ENCODE measurements around the gene TRPM2.

TRPM2 gene

DNA sequence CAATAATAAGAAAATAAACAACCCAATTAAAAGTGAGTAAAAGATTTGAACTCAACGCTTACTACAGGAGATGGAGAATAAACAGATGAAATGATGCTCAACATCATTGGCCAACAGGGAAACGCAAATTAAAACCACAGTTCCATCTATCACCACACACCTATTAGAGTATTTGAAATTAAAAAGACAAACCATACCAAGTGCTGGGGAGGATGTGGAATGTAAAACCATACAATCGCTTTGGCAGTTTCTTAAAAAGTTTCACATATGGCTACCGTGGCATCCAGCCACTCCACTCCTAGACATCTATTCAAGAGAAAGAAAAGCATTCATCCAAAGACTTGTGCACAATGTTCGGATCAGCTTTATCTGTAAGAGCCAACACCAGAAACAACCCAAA lies 100.6 kb downstream of the TRPM2 start:
- H3K9ac ChIP-seq (ENCODE audit: low read length) = no peak overlapping the region
- TF ChIP-seq, protein P1, sequence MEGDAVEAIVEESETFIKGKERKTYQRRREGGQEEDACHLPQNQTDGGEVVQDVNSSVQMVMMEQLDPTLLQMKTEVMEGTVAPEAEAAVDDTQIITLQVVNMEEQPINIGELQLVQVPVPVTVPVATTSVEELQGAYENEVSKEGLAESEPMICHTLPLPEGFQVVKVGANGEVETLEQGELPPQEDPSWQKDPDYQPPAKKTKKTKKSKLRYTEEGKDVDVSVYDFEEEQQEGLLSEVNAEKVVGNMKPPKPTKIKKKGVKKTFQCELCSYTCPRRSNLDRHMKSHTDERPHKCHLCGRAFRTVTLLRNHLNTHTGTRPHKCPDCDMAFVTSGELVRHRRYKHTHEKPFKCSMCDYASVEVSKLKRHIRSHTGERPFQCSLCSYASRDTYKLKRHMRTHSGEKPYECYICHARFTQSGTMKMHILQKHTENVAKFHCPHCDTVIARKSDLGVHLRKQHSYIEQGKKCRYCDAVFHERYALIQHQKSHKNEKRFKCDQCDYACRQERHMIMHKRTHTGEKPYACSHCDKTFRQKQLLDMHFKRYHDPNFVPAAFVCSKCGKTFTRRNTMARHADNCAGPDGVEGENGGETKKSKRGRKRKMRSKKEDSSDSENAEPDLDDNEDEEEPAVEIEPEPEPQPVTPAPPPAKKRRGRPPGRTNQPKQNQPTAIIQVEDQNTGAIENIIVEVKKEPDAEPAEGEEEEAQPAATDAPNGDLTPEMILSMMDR (IDR thresholded peaks at IDR 0.05; ENCODE audit: low read depth, low read length) = no peak
- TF ChIP-seq EZH2phosphoT487 (IDR thresholded peaks at IDR 0.05; ENCODE audit: low read depth) = no peak
- no peaks in the 10 kb centered on the region; the same call in 1 of the 2 replicates for H3K27me3 ChIP-seq (ENCODE audit: low read depth, low read length)
- no peaks in the 10 kb centered on the region for H4K20me1 ChIP-seq (ENCODE audit: insufficient read depth, low read length)
- no peak overlapping the region for H3K4me3 ChIP-seq (ENCODE audit: low read length)
- H3K4me1 ChIP-seq (ENCODE audit: low read length) = no peaks in the 10 kb centered on the region
- no peak overlapping the region for H2AFZ ChIP-seq (ENCODE audit: low read depth, low read length)
- H3K27ac ChIP-seq (ENCODE audit: low read length) = no peak overlapping the region
- no peaks in the 10 kb centered on the region for H3K79me2 ChIP-seq (ENCODE audit: low read length)
- no peak overlapping the region for H3K4me2 ChIP-seq (ENCODE audit: low read length)
- no peaks in the 10 kb centered on the region for H3K36me3 ChIP-seq (replicated peaks; ENCODE audit: low read depth, low read length)
- H3K9me3 ChIP-seq (ENCODE audit: insufficient read depth, low read length) = peaks cover 3% of the 10 kb centered on the region; the same call in 1 of the 2 replicates

GRCh38 chr21:44454747-44455523 lies 101.5 kb downstream of the TRPM2 start, which contains the start of gene LRRC3:
LRRC3 (plus strand) TSS chr21:44455510; CDS start chr21:44456645, 1,135 bp downstream.
- Histone ChIP-seq H3K27me3 (ENCODE audit: low read depth, low read length) (no peaks in the 10 kb centered on the region; the same call in 1 of the 2 replicates), H2AFZ (ENCODE audit: low read depth, low read length) (no peak within 1 kb of the TSS), H3K9me3 (ENCODE audit: insufficient read depth, low read length) (peaks cover 3% of the 10 kb centered on the region; the same call in 1 of the 2 replicates), H3K36me3 (replicated peaks; ENCODE audit: low read depth, low read length) (no peaks in the 10 kb centered on the region), H3K79me2 (ENCODE audit: low read length) (no peaks in the 10 kb centered on the region), H3K4me3 (ENCODE audit: low read length) (peak within 1 kb of the TSS; percentile 57), H3K4me1 (ENCODE audit: low read length) (no peaks in the 10 kb centered on the region), H3K9ac (ENCODE audit: low read length) (no peak within 1 kb of the TSS), H3K4me2 (ENCODE audit: low read length) (peak within 1 kb of the TSS; percentile 26; the same call in 1 of the 2 replicates), H4K20me1 (ENCODE audit: insufficient read depth, low read length) (no peaks in the 10 kb centered on the region), H3K27ac (ENCODE audit: low read length) (no peak within 1 kb of the TSS)
- TF ChIP-seq, protein P1 (IDR thresholded peaks at IDR 0.05; ENCODE audit: low read depth, low read length) = no peak
- no peak for TF ChIP-seq EZH2phosphoT487 (IDR thresholded peaks at IDR 0.05; ENCODE audit: low read depth)

DNA sequence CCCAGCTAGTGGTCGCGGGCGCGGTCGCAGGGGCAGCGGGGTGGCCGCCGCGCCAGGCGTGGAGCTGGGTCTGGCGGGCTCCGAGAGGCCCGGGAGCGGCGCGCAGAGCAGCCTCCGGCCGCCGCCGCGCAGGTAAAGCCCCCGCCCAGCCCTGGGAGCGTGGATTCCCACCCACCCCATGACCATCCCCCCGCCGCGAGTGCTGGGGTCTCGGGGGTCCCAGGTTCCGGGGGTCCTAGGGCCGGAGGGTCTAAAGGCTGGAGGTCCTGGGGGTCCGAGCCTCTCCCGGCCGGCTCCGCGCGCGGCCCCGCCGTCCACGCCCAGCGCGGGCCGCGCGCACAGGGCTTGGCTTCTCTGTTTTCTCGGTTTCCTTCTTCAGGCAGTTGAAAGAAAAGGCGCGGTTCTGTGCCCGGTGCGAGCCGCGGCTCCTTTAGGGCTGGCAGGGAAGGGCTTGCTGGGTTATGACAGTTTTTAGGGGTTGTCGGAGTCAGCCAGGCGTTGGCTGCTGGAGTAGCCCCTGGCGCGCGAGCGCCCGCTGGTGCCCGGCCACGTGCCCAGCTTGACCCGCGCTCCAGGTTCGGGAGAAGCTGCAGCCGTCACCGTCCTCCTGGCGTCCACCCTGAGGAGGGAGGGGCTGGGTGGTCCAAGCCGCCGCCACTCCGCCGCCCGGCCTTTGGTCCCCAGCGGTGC lies 102.2 kb downstream of the TRPM2 start:
- Histone ChIP-seq H3K9me3 (ENCODE audit: insufficient read depth, low read length) (peaks cover 3% of the 10 kb centered on the region; the same call in 1 of the 2 replicates), H3K27me3 (ENCODE audit: low read depth, low read length) (no peaks in the 10 kb centered on the region; the same call in 1 of the 2 replicates), H3K4me3 (ENCODE audit: low read length) (peak overlapping the region; percentile 57), H4K20me1 (ENCODE audit: insufficient read depth, low read length) (no peaks in the 10 kb centered on the region), H3K27ac (ENCODE audit: low read length) (no peak overlapping the region), H3K79me2 (ENCODE audit: low read length) (no peaks in the 10 kb centered on the region), H3K4me1 (ENCODE audit: low read length) (no peaks in the 10 kb centered on the region), H2AFZ (ENCODE audit: low read depth, low read length) (no peak overlapping the region), H3K9ac (ENCODE audit: low read length) (no peak overlapping the region), H3K36me3 (replicated peaks; ENCODE audit: low read depth, low read length) (no peaks in the 10 kb centered on the region), H3K4me2 (ENCODE audit: low read length) (peak overlapping the region; percentile 26; the same call in 1 of the 2 replicates)
- TF ChIP-seq, protein P1 (IDR thresholded peaks at IDR 0.05; ENCODE audit: low read depth, low read length) = no peak
- no peak for TF ChIP-seq EZH2phosphoT487 (IDR thresholded peaks at IDR 0.05; ENCODE audit: low read depth)

Measured in OCI-LY3 (cell line).